Activated CD8-positive, alpha-beta memory T cell treated with anti-CD3 and anti-CD28 coated beads for 4 hours (primary cell): ENCODE results near the gene HTT.

Experiments
- DNase-seq, 2 donors: peaks; one replicate each; pipeline ENCODE4 v3.0.0-alpha.2; 2020; ENCODE audit warnings: low read depth in 2 of 2

The HTT gene

DNA sequence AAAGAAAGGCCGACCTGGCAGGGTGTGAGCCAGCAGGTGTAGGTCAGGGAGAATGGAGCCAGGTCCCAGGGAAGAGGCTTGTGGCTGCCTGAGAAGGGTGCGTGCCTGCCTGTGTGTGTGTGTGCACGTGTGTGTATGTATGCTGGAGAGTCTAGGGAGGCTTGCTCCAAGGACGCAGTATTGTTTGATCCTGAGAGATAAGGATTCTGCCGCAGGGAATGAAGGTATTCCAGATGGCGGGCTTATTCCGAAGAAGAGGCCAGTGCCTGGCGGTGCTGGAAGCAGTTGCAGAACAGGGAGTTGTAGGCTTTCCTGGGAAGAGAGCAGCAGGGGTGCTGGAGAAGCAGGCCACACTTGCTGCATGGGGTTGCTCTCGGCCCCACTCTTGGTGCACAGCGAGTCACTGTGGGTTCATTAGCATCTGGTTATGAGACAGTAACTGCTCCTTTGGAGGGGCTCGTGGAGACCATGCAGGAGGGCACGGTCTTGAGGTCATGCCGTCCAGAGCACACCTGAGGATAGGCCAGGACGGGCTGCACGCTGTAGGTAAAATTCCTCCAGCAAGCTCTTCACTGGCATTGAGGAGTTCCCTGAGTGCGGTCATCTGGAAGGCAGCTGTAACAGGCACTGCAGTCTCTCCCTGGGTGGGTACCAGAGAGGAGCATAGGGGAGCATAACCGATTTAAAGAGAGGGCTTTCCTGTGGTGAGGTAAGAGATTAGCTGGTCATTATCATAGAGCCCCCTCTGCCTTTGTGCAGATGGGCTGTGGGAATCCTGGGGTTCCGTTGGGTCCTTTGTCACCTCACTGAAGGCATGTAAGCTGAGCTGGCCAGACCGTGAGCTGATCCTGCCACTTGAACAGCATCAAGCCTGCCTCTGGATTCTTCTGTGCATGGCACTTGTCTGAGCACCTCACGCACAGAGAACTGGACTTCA, 144.6 kb downstream of the HTT start:
- no peak for DNase-seq

DNA sequence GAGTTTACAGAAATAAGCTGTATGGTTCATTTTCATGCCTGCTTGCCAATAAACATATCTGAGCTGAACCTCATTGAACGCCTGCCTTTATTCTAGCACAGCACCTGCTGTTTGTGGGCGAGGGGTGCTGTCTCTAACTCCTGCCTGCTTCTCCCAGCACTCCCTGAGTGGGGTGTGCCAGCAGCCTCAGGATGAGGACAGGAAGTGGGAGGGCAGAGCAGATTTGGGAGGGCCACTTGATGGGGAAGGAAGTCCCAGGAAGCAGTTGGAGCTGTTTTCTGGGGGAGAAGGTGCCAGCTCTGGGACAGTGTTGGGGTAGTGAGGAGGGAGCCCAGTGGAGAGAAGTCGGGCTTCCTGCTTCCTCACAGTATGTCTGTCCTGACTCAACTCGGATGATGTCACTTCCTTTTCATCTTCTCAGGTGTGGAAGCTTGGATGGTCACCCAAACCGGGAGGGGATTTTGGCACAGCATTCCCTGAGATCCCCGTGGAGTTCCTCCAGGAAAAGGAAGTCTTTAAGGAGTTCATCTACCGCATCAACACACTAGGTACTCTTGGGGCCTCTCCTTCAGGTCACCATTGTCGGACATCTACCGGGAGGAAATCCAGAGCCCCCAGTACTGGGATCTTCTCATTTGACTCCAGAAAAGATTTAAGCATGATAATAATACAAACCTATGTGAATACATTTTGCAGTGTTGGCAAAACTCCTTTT, 145.4 kb downstream of the HTT start:
- no peak for DNase-seq

- DNase-seq = no peak
Observed at GRCh38 chr4:3220476-3221183, 146.1 kb downstream of the HTT start.

DNA sequence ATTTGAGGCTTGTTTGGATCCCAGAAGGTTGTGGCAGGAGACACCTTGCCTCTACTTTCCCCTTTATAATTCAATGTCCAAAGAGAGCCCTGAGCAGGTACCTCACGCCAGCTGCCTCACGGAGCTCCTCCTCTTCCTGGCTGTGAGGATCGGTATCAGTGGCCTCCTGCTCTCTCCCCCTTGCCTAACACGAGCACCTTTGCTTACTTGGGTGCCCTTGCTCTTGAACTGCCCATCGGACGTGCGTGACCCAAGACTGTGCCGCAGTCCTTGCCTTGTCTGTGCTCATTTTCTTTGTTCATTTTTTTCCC, 146.7 kb downstream of the HTT start:
- no peak for DNase-seq

DNA sequence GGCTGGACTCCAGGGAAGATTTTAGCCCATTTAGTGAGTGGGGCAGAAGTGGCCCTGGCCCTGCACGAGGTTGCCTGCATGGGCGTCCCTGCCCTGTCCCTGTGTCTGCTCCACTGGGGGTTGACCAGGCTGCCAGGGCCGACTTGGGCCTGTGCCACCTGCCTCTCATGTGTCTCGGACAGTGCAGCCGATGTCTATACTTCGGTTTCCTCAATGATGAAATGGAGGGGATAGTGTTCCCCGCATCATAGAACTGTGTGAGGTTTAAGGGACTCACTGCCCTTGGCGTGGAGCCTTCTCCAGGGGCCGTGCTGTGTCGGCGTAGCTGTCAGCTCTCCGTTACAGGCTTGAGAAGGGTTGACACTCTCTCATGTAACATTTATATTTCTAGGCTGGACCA, 147.5 kb downstream of the HTT start:
- DNase-seq = no peak

- DNase-seq = no peak
Observed at GRCh38 chr4:3223346-3223745, 148.9 kb downstream of the HTT start.

GRCh38 chr4:3223956-3224748, 149.7 kb downstream of the HTT start:
- no peak for DNase-seq

DNA sequence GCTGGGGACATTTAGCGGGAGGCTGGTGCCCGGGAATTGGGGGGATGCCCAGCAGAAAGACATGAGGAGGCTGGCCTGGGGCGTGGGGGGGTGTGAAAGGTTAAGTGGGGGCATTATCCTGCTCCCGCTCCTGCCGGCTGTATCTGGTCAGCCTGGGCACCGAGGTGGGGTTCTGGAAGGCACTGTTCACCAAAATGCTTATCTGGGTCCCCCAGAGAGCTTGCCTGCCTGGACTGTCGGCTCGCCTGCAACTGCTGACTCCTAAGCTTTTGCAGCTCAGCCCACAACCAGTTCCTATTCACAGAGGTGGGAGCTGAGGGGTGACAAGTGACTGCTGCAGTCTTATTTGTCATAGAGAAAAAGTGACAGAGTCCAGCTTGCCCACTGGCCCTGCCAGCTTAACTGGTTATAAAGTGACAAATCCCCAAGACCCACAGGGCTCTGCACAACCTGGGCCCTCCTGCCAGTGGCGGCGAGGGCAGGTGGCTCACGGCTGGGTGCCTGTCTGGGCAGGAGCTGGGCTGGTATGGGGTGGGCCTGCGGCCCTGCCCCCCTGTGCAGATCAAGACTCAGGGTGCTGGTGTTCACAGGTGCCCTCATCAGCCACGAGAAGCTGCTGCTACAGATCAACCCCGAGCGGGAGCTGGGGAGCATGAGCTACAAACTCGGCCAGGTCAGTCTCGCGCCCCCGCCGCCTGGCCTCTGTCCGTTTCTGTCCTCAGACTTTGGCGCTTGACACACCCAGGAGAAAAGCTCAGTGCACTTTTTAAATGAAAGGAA, 150.8 kb downstream of the HTT start:
- DNase-seq = no peak

DNA sequence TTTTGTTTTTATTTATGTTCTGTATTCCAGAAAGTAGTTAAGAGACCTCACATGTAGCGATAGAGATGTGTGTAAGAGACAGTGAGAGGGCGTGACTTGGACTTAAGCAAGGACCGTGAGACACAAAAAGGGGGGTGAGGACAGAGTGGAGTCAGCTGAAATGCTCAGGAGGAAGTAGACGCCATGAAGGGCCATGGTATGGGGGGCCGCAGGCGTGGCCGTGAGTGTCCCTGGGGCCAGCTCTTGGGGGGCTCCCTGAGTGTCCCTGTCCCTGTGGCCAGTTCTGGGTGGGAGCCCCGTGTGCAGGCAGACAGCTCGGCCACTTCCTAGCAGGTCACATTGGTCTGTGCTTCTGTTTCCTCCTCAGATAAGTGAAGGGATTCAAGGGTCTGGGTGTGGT, 151.5 kb downstream of the HTT start:
- no peak for DNase-seq

DNA sequence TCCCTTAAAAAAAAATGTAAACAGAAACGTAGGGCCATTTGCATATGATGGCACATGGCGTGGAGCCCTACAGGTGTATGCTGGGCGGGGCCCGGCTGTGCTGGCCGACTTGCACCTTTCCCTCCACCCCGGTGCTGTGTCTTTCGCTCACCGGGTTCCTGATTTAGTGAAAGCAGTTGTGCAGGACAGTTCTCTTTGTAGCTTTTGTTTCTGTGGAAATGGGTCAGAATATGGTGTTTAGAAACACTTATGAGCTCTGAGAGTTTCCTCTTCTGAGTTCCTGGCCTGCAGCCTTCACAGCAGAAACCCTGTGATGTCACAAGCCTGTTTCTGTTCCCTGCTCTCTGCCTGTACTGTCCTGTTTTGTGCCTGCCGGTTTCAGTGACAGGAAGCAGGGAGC, 152.0 kb downstream of the HTT start:
- no peak for DNase-seq

DNA sequence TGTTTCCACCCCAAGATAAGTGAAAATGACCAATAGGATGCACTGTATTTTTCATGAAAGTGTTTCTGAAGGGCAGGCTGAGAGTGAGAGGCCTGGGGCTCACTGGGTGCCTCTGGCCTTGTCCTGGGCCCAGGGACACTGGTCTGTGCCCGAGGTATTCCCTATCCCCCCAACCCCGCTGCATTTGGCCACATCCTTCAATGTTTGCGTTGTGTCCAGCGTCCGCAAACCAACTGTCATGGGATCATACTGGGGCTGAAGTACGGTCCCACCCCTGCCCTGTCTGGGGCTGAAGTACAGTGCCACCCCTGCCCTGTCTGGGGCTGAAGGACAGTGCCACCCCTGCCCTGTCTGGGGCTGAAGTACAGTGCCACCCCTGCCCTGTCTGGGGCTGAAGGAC, 152.5 kb downstream of the HTT start:
- DNase-seq = no peak

DNA sequence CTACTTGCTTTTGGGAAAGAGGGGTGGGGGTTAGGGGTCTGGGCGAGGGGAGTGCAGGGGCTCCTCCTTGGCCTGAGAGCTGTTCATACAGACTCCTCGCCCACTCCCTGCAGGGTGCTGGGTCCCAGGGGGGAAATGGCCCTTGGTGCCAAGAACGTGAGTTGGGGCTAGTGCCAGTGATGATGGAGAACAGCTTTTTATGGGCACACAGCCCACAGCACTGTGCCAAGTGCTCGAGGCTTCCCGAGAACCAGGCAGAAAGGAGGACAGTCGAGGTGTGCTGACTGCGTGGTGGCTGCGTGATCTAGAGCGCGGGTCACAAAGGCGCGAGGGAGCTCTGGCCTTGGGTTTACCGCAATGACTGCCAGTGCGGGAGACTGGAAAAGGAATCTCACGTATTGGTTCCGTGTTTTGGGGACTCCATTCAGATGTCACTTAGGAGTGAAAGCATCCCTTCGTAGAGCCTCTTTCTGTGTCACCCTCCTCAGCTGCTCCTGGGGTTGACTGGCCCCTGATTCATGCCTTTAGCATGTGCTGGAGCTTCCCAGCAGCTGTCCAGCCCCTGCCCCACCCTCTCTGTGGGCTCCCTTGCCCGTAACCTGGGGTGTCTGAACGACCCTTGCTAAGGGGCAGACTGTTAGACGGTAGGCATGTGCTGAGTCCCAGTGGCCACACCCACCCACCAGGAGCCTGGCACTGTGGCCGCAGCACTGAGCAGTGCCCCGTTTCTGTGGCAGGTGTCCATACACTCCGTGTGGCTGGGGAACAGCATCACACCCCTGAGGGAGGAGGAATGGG, 153.6 kb downstream of the HTT start:
- no peak for DNase-seq

GRCh38 chr4:3228881-3229280, 154.4 kb downstream of the HTT start:
- no peak for DNase-seq

DNA sequence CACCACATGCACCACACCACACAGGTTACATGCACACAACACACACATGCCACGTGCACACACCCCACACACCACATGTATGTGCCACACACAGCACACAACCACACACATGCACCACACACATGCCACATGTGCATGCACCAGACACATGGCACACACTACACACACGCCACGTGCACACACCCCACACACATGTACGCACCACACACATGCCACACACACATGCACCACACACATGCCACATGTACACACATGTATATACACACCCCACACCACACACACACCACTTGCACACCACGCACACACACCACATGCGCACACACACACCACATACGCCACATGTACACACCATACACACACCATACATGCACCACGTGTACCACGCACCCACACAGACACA, 154.8 kb downstream of the HTT start:
- DNase-seq = no peak

DNA sequence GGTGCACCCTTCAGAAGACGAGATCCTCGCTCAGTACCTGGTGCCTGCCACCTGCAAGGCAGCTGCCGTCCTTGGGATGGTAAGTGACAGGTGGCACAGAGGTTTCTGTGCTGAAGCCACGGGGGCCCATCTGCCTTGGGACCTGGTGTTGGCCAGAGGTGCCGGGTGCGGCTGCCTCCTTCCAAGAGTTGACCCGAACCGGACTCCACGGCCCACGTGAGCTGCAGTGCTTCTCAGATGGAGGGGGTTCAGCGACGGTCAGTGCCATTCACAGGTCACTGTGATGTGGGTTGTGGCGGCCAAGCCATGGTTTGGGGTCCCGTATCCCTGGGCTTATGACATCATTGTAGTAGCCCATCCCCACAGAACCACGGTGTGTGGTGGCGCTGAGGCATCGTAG, 155.5 kb downstream of the HTT start:
- no peak for DNase-seq

DNA sequence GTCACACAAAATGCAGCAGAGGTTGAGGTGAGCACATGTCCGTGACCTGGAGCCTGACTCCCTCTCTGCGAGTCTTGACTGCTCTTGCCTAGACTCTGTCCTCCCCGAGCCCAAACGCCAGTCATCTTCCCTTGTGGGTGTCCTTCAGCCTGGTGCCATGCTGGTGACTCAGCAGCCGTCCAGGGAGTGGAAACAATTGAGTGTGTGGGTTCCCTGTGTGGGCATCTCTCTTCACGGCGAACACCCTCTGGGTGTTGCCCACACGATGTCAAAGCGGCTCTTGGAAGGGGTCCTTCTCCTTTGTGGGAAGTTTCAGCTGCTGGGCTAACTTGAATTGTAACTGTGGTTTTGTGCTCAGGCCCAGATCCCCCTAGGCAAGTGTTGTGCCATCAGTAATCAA, 157.0 kb downstream of the HTT start:
- no peak for DNase-seq

GRCh38 chr4:3232001-3232400, 157.5 kb downstream of the HTT start:
- DNase-seq = no peak

- DNase-seq = no peak
Observed at GRCh38 chr4:3232871-3233271, 158.4 kb downstream of the HTT start.

- DNase-seq = no peak
Observed at GRCh38 chr4:3233391-3234071, 159.1 kb downstream of the HTT start.
